T-helper 1 cell treated with Interleukin-12 subunit alpha and Interleukin-12 subunit beta and Interleukin-4 antibody, amounts not matched to agents 30 μg/mL and 1 μg/mL, for 36 hours (primary cell): ENCODE results near the gene ADGRL2.

Experiments used
- H3K27ac Mint-ChIP-seq: one replicate; pipeline ENCODE4 v1.8.0; 2021; ENCODE audit warnings: mild to moderate bottlenecking, mixed read lengths
- H3K27me3 Mint-ChIP-seq: one replicate; pipeline ENCODE4 v1.8.0; 2021; ENCODE audit warnings: low read depth, mixed read lengths
- H3K36me3 Mint-ChIP-seq: one replicate; pipeline ENCODE4 v1.8.0; 2021; ENCODE audit warnings: low read depth, mixed read lengths
- H3K4me1 Mint-ChIP-seq: one replicate; pipeline ENCODE4 v1.8.0; 2021; ENCODE audit warnings: low read depth, mixed read lengths
- H3K4me3 Mint-ChIP-seq: one replicate; pipeline ENCODE4 v1.8.0; 2021; ENCODE audit warnings: mild to moderate bottlenecking, moderate library complexity, mixed read lengths
- H3K9me3 Mint-ChIP-seq: one replicate; pipeline ENCODE4 v1.8.0; 2021; ENCODE audit warnings: mixed read lengths

Gene ADGRL2

DNA sequence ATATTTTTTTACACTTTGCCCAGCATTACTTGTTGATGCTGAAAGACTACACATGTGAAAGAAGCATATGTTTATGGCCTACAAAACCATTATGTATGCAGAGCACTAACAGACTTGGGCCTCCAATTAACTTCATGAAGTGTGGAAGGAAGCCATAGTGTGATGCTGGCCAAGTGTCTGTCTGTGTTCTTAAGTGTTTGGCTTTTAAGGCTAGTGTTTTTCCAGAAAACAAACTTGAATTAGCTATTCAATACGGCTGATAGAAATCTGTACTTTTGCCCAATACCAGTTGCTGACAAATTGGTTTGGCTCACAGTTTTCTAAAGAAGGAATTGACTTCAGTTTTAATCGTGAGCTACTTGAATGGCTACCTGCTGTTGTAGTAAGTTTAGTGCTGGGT lies 136.1 kb downstream of the ADGRL2 start:
- H3K27me3 Mint-ChIP-seq, result no peaks in the 10 kb centered on the region
- no peak overlapping the region for H3K4me3 Mint-ChIP-seq

DNA sequence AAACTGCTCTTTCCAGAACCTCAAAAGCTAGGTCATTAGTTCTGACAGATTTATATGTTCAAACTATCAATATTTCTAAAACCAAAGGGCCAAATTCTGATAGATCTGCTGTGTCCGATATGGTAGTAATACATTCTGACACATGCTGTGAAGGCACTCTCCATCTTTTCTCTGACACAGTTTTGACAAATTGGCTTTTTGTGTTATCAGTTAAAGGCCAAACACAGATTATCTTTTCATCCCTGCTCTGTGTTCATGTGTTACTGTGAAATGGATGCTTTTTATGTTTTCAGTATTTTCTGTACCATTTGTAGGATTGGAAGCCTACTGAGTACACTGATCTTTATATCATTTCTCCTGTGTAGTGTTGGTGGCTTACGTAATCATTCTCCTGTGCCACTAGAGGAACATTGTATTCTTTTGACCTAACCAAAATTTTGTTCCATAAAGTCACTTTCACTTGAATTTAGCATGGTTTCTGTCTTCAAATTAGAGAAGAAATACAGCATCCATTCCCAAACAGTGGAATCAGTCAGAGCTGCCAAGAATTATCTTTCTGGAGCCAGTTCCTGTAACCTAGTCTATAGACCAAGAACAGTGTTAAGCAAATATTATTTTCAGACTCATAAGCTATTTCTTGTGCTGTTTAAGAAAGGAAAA lies 137.2 kb downstream of the ADGRL2 start:
- Mint-ChIP-seq H3K9me3 (no peaks in the 10 kb centered on the region), H3K4me1 (no peaks in the 10 kb centered on the region), H3K27me3 (no peaks in the 10 kb centered on the region), H3K4me3 (no peak overlapping the region), H3K36me3 (no peaks in the 10 kb centered on the region), H3K27ac (no peak overlapping the region)

More for the DNA sequence above, 136.1 kb downstream of the ADGRL2 start:
- no peaks in the 10 kb centered on the region for H3K4me1 Mint-ChIP-seq
- H3K36me3 Mint-ChIP-seq, result no peaks in the 10 kb centered on the region
- no peak overlapping the region for H3K27ac Mint-ChIP-seq
- H3K9me3 Mint-ChIP-seq, result no peaks in the 10 kb centered on the region

DNA sequence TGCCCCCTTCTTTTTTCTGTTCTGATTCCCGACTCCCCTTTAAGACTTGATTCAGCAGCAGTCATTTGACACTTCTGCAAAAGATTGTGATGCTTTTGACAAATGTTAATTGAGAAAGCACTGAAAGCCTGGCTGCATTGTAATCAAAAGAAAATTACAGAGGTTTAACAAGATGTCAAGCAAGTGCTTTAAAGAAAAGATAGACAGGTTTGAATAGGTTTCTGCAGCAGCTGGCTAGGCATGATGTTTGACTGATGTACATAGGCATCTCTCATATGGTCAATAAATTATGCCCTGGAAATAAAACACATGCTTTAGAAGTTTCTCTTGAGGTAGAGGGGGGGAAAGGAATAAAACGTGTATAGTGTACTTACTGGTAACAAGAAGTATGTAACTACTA lies 147.8 kb downstream of the ADGRL2 start:
- H3K36me3 Mint-ChIP-seq, result no peaks in the 10 kb centered on the region
- H3K9me3 Mint-ChIP-seq, result no peaks in the 10 kb centered on the region
- no peak overlapping the region for H3K4me3 Mint-ChIP-seq
- H3K4me1 Mint-ChIP-seq, result no peaks in the 10 kb centered on the region
- H3K27me3 Mint-ChIP-seq, result no peaks in the 10 kb centered on the region
- no peak overlapping the region for H3K27ac Mint-ChIP-seq

DNA sequence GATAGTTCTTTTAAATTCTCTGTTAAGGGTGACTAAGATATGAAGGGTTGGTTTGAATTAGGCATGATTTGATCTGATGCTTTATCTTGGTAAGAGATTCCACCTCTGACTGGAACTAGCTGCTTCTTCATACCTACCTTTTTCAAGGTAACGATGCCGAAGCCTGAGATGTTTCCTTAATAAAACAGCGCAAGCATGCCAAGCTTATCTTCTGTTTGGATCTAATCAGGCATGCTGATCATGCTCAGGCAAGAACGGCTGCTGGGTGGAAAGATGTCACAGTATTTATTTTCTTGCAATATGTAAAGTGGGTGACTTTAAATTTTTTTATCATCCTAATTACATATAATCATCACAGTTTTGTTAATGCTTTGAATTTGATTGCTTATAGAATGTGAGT lies 148.7 kb downstream of the ADGRL2 start:
- Mint-ChIP-seq H3K9me3 (no peaks in the 10 kb centered on the region), H3K4me1 (no peaks in the 10 kb centered on the region), H3K36me3 (no peaks in the 10 kb centered on the region), H3K27ac (no peak overlapping the region), H3K4me3 (no peak overlapping the region), H3K27me3 (no peaks in the 10 kb centered on the region)

DNA sequence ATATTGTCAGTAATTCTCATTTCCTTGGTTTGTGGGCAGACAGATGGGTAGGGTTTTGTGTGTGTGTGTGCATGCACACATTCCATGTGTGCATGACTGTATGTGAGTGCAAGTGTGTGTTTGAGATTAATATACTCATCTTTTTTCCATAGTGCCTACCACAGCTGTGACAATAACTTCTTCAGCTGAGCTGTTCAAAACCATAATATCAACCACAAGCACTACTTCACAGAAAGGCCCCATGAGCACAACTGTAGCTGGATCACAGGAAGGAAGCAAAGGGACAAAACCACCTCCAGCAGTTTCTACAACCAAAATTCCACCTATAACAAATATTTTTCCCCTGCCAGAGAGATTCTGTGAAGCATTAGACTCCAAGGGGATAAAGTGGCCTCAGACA lies 149.3 kb downstream of the ADGRL2 start:
- no peaks in the 10 kb centered on the region for H3K27me3 Mint-ChIP-seq
- H3K27ac Mint-ChIP-seq, result no peak overlapping the region
- no peaks in the 10 kb centered on the region for H3K36me3 Mint-ChIP-seq
- H3K4me1 Mint-ChIP-seq, result no peaks in the 10 kb centered on the region
- no peak overlapping the region for H3K4me3 Mint-ChIP-seq
- H3K9me3 Mint-ChIP-seq, result no peaks in the 10 kb centered on the region

DNA sequence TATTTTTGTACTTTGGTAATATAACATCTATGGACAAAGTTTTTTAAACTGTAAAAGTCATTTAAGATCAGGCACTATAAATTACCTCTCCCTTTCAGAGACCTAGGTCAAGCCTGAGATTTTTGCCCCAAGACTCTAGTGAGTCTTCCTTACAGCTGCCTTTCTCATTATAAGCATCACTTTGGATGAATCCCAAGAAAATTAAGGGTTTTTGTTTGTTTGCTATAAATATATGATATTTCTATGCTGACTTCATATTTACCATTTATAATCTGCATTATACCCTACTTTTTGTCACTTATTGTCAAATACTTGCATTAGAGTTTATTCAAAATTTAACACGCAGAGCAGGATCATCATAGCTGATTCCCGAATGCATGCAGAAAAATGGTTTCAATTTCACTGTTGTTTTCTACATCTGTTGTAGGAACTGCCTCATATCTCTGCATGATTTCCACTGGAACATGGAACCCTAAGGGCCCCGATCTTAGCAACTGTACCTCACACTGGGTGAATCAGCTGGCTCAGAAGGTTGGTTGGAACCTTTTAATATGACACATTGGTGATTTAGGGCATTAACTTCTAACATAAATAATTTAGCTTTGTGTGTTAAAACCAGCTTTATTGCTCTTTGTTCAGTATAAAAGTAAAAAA lies 150.0 kb downstream of the ADGRL2 start:
- Mint-ChIP-seq H3K27me3 (no peaks in the 10 kb centered on the region), H3K4me3 (no peak overlapping the region), H3K4me1 (no peaks in the 10 kb centered on the region), H3K27ac (no peak overlapping the region), H3K36me3 (no peaks in the 10 kb centered on the region), H3K9me3 (no peaks in the 10 kb centered on the region)

DNA sequence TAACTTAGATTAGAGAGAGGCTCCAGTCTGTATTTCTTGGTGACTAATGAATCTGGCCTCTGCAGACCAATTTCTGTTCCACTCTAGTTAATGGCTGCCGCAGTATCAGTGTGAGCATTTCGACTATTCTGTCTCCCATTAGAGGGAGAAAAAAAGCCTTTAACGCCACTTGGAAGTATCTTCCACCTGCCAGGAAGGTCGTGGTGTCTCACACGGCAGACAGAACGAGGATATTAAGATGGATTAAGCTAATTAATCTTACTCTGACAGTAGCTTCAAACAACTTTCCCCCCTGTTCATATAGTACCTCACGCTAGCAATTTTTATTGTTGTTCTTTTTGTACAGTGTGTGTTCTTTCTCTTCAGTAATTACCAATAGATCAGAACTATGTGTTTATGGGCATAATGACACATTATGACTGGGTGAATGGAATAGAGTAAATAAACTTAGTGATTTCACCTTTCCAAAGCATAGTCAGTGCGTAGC lies 153.8 kb downstream of the ADGRL2 start:
- Mint-ChIP-seq H3K36me3 (no peaks in the 10 kb centered on the region), H3K27ac (no peak overlapping the region), H3K9me3 (no peaks in the 10 kb centered on the region), H3K27me3 (no peaks in the 10 kb centered on the region), H3K4me1 (no peaks in the 10 kb centered on the region), H3K4me3 (no peak overlapping the region)

DNA sequence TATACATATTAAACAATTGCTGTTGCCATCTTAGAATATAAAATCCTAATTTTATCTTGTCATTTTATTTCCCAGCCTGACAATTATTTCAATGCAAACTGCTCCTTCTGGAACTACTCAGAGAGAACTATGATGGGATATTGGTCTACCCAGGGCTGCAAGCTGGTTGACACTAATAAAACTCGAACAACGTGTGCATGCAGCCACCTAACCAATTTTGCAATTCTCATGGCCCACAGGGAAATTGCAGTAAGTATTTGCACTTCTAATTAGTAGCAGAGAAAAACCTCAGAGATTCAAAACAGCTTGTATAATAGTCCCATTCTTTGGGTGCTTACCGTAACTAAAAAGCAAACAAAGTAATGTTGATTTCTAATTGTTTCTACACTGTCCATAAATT lies 167.2 kb downstream of the ADGRL2 start:
- H3K9me3 Mint-ChIP-seq, result no peaks in the 10 kb centered on the region
- no peak overlapping the region for H3K27ac Mint-ChIP-seq
- H3K4me3 Mint-ChIP-seq, result no peak overlapping the region
- H3K4me1 Mint-ChIP-seq, result no peaks in the 10 kb centered on the region
- H3K36me3 Mint-ChIP-seq, result no peaks in the 10 kb centered on the region
- no peaks in the 10 kb centered on the region for H3K27me3 Mint-ChIP-seq

DNA sequence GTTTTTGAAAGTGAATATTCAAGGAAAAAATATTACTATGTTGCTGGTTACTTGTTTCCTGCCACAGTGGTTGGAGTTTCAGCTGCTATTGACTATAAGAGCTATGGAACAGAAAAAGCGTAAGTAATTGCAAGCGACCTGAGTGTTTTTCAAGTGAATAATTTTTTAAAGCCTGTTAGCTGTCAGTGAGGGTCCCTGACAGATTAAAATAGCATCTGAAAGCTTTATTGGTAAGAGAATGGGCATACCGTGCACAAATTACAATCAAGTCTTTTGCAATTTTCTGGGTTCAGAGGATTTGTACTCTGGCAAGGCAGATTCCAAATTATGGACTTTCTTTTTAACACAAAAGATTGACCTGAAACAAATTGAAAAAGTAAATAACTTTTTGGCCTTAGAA lies 169.7 kb downstream of the ADGRL2 start:
- no peak overlapping the region for H3K4me3 Mint-ChIP-seq
- no peaks in the 10 kb centered on the region for H3K9me3 Mint-ChIP-seq
- no peak overlapping the region for H3K27ac Mint-ChIP-seq
- no peaks in the 10 kb centered on the region for H3K36me3 Mint-ChIP-seq
- no peaks in the 10 kb centered on the region for H3K4me1 Mint-ChIP-seq
- no peaks in the 10 kb centered on the region for H3K27me3 Mint-ChIP-seq

DNA sequence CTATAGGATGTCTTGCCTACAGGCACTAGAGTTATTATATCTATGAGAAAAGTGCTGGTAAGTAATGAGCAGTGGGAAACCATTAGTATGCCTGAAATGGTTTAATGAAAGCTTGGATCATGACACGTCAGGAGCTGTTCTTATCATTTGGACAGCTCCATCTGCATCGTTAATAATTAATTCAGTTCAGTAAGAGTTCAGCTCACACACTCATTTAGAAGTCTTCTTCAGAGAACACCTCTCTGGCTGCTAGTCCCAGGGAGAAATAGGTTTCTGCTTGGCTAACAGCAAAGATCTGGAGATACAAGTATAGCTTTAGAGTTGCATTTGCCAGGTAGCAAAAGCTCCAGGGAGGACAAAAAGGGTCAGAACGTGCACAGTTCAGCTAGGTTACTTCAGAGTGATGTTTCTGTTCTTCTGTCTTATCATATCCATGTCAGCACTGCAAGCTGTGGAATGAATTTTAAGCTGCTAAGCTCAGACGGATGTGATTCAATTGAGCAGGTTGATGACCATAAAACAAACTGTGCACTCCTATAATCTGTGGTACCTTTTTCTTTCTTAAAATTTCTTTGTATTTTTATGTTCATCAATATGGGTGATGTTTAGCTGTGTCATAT lies 173.6 kb downstream of the ADGRL2 start:
- no peaks in the 10 kb centered on the region for H3K36me3 Mint-ChIP-seq
- no peaks in the 10 kb centered on the region for H3K27me3 Mint-ChIP-seq
- no peak overlapping the region for H3K27ac Mint-ChIP-seq
- H3K4me3 Mint-ChIP-seq, result no peak overlapping the region
- H3K4me1 Mint-ChIP-seq, result no peaks in the 10 kb centered on the region
- H3K9me3 Mint-ChIP-seq, result no peaks in the 10 kb centered on the region

DNA sequence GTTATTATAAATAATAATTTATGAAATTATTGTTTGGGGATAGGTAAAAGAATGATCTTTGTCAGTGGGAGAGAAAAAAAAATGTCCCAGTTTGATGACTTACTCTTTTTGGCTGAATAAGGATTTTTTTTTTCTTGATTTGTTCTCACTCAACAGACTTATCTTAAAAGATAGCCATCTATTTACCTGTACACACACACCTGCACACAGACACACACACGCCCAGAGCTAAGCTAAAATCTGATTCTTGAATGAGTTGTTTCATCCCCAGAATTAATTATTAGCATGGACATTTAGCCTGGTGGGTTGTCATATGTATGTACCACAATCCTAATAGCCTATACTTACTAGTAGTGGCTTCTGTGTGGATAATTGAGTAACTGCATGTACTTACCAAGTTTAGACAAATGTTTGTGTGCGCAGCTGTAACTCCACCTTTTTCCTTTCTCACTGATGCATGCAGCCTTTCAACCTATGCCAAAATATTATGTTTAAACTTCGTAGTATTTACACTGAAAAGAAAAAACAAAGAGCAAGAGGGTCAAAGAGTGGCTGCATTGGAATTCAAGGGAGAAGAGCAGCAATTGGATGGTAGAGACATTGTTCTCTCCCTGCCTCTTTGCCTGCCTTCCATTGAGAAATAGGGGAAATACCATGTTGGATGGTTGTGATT lies 174.3 kb downstream of the ADGRL2 start:
- Mint-ChIP-seq H3K27ac (no peak overlapping the region), H3K4me3 (no peak overlapping the region), H3K9me3 (no peaks in the 10 kb centered on the region), H3K36me3 (no peaks in the 10 kb centered on the region), H3K27me3 (no peaks in the 10 kb centered on the region), H3K4me1 (no peaks in the 10 kb centered on the region)

DNA sequence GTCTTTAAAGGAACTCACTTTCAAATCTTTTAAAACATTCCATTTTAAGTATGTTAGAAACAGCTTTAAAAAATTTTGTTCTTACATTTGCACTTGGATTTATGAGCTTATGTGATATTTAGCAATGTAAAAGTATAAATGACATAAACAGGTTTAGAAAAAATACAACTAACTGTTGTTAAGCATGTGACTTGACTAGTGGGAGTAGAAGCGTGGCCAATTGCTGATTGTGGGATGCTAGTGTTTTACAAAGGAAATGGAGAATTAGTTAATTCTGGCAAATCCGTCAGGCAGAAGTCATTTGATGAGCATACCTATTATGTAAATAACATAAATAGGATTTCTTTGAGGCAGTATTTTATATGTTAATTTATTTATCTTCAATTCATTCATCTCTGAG lies 175.8 kb downstream of the ADGRL2 start:
- H3K4me3 Mint-ChIP-seq, result no peak overlapping the region
- H3K27ac Mint-ChIP-seq, result no peak overlapping the region
- H3K36me3 Mint-ChIP-seq, result no peaks in the 10 kb centered on the region
- H3K27me3 Mint-ChIP-seq, result no peaks in the 10 kb centered on the region
- H3K9me3 Mint-ChIP-seq, result no peaks in the 10 kb centered on the region
- no peaks in the 10 kb centered on the region for H3K4me1 Mint-ChIP-seq

DNA sequence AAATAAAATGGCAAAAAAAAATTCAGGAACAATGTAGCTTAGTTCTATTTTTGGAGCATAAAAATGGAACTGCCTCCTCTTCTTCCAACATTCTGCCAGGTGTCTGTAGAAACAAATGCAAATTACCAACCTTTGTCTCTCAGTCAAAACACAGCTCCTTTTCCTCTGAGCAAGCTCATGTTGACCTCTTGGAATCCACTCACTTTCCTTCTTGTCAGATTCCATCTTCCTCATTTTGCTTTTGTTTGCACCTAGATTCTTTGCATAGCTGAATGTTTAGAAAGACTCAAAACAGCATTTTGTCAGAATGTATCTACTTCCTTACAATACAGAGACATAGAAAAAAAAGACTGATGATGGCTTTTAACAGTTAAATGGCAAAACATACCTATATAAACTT lies 178.2 kb downstream of the ADGRL2 start:
- H3K4me3 Mint-ChIP-seq, result no peak overlapping the region
- H3K9me3 Mint-ChIP-seq, result no peaks in the 10 kb centered on the region
- no peaks in the 10 kb centered on the region for H3K27me3 Mint-ChIP-seq
- no peaks in the 10 kb centered on the region for H3K36me3 Mint-ChIP-seq
- H3K4me1 Mint-ChIP-seq, result no peaks in the 10 kb centered on the region
- H3K27ac Mint-ChIP-seq, result no peak overlapping the region

DNA sequence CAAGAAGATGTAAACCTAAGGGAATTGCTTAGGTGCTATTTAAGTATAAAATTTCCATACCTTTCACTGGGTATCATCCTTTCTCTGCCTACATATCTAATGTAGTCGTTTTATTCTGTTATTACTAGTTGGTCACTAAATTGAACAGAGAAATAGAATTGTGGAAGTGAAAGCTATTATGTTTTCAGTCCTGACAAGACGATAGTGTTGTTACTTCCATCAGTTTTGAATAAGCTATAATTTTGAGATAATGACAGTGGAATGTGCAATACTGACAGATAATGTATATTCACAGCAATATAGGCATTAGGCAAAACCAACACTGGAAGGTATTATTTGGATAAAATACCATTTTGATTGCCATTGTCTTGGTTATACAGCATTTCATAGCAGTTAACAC lies 181.8 kb downstream of the ADGRL2 start:
- Mint-ChIP-seq H3K27me3 (no peaks in the 10 kb centered on the region), H3K27ac (no peak overlapping the region), H3K4me1 (no peaks in the 10 kb centered on the region), H3K9me3 (no peaks in the 10 kb centered on the region), H3K4me3 (no peak overlapping the region), H3K36me3 (no peaks in the 10 kb centered on the region)

DNA sequence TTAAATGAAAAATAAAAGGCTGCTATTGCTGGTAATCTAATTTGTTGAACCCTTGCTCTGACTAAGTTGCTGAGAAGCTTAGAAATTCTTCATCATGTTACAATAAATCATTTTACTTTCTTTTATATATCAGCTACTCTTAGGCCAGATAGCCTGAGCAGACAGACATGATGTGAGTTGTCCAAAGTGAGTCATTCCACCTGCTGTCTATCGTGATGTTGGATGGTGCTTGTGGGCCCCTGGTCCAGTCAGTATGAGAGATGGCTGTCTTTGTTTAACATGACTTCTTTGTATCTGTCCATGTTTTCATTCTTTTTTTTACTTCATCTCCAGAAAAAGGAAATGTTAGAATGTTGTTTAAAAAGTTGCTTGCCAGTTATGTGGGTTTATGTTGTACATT lies 188.8 kb downstream of the ADGRL2 start:
- Mint-ChIP-seq H3K9me3 (no peaks in the 10 kb centered on the region), H3K27me3 (no peaks in the 10 kb centered on the region), H3K36me3 (no peaks in the 10 kb centered on the region), H3K27ac (no peak overlapping the region), H3K4me3 (no peak overlapping the region), H3K4me1 (no peaks in the 10 kb centered on the region)
